ENCODE results near the gene SYT6.

SYT6 gene, protein sequence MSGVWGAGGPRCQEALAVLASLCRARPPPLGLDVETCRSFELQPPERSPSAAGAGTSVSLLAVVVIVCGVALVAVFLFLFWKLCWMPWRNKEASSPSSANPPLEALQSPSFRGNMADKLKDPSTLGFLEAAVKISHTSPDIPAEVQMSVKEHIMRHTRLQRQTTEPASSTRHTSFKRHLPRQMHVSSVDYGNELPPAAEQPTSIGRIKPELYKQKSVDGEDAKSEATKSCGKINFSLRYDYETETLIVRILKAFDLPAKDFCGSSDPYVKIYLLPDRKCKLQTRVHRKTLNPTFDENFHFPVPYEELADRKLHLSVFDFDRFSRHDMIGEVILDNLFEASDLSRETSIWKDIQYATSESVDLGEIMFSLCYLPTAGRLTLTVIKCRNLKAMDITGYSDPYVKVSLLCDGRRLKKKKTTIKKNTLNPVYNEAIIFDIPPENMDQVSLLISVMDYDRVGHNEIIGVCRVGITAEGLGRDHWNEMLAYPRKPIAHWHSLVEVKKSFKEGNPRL

DNA sequence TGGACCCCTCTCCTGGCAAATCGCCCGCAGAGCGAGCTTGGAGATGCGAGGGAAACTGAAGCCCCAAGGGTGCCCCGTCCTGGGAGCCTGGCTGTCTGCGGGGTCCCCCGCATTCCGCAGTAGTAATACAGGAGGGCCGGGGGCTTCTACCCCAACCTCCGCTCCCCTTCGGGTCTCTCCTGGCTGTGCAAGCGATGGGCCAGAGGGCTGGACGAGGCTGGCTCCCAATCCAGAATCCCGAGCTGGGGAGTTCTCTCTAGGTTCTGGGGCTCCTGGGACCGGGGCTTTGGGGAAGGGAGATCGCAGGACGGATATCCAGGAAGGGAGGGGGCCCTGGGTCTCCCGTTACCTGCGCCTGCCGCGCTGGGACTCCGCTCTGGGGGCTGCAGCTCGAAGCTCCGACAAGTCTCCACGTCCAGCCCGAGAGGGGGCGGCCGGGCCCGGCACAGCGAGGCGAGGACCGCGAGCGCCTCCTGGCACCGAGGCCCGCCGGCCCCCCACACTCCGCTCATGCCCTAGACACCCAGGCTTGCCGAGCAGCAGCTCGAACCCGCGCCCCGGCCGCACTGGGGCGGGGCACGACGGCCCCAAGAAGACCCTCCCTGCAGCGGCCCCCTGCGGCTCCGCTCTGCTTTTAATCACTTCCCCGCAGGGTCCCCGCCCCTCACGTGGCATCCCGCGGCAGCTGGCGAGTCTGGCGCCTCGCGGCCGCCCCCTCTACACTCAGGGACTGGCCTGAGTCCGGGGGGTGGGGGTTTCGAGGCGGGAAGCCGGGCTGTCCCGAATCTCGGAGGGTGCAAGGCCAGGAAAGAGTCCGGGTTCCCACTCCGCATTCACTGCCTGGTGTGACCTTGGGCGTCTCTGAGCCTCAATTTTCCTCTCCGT lies at the start of gene SYT6:
SYT6 (minus strand) TSS at position 609 of the 885 bp plus-strand sequence; CDS start at position 512, 97 bp downstream.
- no peak for DNase-seq (ENCODE audit: low read depth in 1 of 2, low spot score in 1 of 2)

DNA sequence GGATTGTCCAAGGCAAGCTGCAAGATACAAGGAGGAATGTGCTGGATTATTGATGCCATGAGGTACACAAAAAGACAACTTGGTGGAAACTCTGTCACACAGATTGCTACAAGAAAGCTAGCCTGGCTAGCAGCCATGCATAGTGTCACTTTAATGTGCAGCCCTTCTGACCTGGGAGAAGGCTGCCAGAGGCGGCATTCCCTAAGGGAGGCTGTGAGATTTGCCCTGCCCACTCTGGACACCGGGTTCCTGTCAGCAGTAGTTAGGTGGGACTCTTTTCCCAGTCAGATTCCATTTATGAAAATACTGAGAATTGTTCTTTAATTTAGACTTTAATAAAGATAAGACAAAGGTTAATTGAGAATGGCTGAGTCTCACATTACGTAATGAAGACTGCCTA lies 47.8 kb upstream of the SYT6 start:
- no peak for DNase-seq (ENCODE audit: low read depth in 1 of 2, low spot score in 1 of 2)

DNA sequence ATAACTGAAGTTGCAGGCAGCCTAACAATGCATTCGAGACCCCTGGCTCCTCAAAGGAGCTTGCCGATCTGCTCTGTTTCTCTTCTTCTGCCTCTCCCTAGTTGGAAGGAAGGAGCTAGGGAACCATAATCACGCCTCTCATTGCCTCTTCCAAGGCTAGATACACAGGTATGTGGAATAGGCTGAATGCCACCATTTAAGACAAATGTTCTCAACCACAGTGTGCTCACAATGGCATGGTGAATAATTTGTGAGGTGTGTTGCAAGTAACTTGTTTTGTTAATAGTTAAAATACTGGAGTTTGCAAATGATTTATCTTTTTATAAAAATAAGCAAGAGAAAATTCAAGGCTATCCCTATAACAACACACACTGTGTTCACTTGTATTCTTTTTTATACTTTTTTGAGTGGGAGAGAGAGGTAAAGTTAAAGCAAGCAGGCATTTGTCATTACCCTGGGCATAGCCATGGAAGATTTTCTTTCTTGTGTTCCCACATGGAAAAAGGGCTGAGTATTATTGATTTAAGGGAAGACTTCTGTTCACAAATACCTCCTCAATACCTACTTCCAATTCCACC lies 45.4 kb upstream of the SYT6 start:
- DNase-seq (ENCODE audit: low read depth in 1 of 2, low spot score in 1 of 2) = no peak

DNA sequence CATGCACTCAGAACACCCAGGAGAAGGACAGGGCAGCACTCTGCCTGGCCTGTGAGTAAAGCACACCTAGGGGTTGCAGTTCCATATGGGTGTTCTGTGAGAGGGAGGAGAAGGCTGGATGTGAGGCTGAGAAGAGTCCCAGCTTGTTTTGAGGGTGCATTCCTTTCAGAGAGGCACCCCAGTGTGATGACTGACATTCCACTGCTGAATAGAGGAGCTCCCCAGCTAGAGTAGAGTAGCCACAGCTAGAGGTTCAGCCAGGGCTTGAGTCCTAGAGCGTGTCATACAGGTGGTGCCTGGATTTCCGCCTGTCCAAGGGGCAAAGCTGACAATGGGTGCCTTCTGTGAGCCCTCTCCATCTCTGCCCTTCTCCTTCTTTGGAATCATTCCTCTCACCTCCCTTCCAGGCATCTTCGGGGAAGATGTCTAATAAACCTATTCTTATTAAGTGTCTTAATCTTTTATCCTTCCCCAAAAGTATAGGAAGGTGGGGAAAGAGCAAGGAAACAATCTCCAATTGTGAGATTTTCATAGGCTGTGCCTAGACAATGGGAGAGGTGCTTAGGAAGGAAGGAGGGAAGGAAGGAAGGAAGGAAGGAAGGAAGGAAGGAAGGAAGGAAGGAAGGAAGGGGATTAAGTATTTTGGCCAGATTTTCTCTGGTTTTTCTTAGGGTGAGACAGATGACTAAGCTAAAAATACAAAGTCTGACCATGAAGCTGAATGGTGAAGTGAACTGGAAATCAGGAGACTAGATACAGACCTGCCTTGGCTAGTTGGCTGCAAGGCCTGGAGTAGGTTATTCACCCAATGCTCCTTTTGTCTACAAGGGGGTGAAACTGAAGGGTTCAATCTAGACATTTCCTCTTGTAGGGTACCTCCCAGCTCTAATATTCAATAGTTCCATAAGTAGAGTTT lies 43.6 kb upstream of the SYT6 start:
- no peak for DNase-seq (ENCODE audit: low read depth in 1 of 2, low spot score in 1 of 2)

DNA sequence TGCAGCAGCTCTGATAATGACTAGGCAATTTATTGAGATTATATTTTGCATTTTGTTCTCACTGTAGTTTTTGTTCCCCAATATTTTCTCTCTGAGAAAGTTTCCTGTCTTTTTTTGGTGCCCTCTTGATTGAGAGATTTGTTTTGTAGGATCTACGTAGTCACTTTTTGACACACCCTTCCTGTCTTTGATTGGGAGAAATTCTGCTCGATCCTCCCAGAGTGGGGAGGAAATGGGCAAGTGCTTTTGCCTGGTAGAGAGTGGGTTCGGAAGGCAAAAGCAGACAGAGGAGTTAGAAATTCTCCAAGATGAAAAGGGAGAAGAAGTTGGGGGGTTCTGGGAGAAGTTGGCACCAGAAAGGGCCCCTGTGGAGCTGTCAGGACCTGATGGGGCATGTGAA lies 42.1 kb upstream of the SYT6 start:
- DNase-seq (ENCODE audit: low read depth in 1 of 2, low spot score in 1 of 2) = no peak

DNA sequence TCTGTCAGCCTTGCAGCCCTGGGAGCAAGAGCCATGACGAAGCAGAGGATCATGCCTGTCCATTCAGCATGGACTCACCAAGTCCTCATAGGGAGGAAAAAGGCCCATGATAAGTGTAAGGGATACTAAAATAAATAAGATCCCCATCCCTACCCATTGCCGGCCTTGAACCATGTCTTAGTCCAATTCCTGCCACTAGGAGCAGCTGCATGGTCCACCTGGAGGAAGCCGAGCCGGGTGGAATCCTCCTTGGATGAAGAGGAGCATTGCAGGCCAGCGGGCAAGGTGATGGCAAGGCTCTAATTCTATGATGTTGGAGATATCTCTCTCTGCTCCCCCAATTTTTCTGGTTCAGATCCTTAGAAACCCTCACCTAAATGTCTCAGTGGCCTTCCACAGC lies 38.7 kb upstream of the SYT6 start:
- no peak for DNase-seq (ENCODE audit: low read depth in 1 of 2, low spot score in 1 of 2)

DNA sequence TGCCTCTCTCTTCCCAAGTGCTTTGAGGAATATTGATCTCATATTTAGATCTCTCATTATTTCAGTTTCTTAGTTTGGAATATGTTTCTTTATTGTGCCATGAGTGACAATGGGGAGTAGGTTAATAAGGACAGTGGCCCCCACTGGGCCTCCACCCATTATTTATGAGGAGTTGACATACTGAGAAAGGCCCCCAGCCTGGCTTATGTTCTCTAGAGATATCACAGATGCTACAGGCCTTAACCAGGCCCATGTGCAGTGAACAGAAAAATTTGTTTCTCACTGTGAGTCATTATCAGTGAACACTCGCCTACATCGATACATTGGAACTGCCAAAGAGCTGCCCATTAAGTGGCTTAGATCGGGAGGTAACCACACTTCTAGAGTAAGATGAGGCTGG lies 35.7 kb upstream of the SYT6 start:
- DNase-seq (ENCODE audit: low read depth in 1 of 2, low spot score in 1 of 2) = no peak

DNA sequence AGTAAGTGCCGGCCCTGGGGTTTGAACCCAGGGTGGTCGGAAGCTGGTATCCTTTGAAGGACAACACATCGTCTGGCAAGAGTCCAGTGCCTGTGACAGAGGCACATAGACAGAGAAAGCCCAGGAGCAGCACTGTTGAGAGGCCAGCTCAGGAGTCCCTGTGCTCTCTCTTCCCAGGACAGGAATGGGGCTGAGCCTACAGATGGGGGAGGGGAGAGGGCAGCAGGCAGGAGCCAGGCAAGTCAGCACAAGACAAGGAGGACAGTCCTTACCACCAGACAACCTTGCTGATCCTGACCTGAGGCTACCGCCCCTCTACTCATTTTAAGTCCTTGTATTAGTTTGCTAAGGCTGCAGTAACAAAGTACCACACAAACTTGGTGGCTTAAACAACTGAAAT lies 27.7 kb upstream of the SYT6 start:
- no peak for DNase-seq (ENCODE audit: low read depth in 1 of 2, low spot score in 1 of 2)

DNA sequence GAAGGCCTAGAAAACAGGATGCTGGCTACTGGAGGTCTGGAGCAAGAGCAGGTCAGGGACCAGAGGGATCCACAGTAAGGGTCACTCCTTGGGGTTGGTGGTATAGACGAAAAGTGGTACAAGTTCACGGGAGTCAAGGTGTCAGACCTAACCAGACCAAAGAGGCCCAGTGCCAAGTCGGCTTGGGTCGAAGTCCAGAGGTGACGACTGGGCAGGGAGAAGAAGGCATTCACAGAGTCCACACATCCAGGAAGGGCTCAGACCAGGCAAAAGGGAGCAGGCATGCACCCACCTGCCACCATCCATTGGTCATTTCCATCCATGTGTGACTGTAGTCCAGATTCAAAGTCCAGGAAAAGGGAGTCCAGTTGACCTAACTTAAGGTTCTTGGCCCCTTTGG lies 27.1 kb upstream of the SYT6 start:
- DNase-seq (ENCODE audit: low read depth in 1 of 2, low spot score in 1 of 2) = no peak

DNA sequence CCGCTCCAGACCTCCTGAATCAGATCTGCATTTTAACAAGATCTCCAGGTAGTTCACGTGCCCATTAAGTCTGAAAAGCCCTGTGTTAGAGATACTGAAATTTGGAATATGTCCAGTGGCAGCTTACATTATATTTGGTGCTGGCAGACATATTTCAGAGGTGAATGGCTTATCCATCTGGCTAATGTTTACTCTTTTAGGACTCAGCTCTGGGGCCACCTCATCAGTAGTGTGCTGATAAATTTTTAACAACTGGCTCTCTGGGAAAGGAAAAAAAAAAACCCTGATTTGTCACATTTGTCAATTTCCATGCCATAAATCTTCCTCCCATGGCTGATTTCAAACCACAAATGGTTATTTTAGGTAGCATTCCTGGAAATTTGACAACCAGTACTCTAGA lies 25.3 kb upstream of the SYT6 start:
- no peak for DNase-seq (ENCODE audit: low read depth in 1 of 2, low spot score in 1 of 2)

DNA sequence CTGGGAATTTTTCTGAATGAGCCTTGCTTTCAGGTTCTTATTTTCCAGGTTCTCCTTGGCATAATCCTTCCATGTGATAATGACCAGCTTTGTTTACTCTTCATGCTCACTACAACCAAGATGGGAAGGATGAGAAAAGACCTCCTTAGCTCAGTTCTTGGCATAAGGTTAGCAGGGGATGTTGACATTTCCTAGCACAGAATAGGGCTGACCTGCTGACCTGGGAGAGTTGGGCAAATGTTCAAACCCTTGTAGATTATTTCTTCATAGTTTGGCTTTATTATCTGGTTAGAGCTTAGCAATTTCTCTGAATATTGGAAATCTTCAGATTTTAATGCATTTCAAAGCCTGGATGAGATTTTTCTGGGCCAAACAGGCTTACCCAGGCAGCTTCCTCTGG lies 23.6 kb upstream of the SYT6 start:
- no peak for DNase-seq (ENCODE audit: low read depth in 1 of 2, low spot score in 1 of 2)

DNA sequence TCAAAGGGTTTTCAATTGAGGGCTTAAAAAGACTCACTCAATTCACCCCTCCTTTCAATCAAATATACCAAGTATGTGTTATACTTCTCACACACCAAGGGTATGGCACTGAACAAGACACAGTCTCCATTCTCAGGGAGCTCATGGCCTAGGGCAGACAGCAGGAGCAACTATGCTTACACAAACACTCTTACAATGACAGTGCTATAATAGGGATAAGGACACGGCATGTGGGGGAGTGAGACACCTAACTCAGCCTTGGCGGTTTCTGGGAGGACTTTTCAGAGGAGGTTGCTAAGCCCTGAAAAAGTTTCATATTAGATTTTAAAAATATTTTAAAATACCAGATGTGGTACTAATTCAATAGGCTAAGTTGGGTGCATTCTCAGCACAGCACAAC lies 22.7 kb upstream of the SYT6 start:
- no peak for DNase-seq (ENCODE audit: low read depth in 1 of 2, low spot score in 1 of 2)

DNA sequence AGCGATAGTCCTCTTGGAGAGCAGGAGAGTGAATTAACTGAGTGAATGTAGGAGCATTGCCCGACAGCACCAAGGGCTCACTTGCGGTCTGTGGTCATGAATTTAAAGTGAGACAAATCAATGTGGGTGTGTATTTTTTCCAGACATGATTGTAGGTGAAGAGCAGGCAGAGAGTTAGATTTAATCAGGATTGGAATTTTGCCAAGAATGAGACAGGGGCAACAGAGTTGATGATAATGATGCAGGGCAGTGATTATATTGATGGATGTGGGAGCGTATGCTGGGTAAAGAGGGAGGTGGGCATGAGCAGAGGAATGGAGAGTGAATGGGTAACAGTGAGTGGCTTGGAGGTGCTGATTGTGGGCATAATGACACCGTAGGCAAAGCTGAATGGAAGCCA lies 20.0 kb upstream of the SYT6 start:
- no peak for DNase-seq (ENCODE audit: low read depth in 1 of 2, low spot score in 1 of 2)

DNA sequence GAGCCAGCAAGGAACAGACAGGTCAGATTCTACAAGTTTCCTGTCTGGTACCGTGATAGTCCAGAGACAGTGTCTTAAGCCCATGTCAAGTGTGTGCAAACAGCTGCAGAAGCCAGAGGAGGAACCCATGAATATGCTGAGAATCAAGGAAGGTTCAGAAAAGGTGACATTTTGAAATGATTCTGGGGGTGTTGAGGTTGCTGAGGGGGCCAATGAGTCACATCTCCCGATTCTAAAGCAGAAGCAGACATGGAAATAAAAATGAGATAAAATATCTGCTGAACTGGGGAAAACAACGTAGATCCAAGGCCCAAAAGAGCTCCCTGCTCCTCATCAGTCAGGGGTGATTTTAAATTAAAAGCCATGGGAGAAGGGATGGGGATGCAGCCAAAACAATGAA lies 15.8 kb upstream of the SYT6 start:
- DNase-seq (ENCODE audit: low read depth in 1 of 2, low spot score in 1 of 2) = no peak

DNA sequence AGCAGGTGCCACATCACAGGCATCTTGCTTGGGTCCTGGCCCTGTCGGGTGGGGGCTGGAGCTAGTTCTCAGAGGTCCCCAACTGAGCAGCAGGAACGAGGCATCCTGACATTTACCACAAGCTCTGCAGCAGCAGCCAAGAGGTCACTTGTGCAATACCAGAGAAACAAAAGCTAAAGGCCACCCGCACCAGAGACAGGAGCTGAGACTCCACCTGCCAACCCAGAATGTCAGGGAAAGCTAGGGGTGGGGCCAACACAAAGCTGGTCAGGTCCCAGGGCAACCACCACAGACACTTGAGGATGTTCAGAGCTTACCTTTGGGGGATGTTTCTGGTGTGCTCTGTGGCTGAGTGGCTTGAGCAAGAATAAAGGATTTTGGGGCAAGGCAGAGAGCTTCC lies 13.6 kb upstream of the SYT6 start:
- no peak for DNase-seq (ENCODE audit: low read depth in 1 of 2, low spot score in 1 of 2)

DNA sequence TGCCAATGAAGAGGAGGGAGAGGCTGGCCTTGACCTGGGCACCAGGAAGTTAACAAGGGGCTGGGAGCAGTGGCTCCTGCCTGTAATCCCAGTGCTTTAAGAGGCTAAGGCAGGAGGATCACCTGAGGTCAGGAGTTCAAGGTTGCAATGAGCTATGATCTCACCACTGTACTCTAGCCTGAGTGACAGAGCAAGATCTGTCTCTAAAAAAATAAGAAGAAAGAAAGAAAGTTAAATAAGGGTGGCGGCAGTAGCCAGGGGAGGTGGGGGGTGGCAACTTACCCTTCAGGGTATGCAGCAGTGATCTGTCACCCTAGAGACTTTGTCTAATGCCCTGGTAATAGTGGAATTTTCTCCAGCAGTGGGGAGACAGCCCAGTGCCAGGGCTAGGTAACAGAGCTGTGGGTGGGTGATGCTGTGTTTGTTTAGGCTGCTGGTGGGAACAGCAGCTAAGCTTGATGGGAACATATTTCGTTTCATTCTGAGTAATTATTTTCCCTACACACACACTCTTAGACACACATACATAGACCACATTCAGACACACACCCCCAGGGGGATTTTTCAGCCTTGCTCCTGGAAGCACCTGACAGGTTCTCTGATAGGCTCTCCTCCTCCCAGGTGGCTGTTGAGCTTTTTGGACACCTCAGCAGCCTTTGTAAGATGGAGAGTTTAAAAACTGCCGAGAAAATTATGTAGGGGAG lies 11.3 kb upstream of the SYT6 start:
- no peak for DNase-seq (ENCODE audit: low read depth in 1 of 2, low spot score in 1 of 2)

DNA sequence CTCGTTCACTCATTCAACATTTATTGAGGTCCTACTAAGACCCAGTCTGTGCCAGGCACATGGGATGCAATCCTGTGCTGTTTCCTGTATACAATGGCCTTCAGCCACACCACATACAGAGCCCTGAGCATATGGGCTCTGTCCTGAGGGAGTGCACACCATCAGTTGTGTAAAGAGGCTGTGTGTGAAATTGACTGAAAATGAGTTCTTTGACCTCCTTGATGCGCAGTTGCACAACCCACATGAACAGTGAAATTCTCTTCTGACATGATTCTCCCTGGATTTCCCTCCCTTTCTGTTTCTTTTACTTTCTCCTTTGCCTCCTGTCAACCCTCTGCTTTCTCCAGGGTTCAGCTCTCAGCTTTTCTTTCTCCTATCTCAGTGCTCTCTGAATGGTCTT lies 6.3 kb upstream of the SYT6 start:
- DNase-seq (ENCODE audit: low read depth in 1 of 2, low spot score in 1 of 2) = no peak

DNA sequence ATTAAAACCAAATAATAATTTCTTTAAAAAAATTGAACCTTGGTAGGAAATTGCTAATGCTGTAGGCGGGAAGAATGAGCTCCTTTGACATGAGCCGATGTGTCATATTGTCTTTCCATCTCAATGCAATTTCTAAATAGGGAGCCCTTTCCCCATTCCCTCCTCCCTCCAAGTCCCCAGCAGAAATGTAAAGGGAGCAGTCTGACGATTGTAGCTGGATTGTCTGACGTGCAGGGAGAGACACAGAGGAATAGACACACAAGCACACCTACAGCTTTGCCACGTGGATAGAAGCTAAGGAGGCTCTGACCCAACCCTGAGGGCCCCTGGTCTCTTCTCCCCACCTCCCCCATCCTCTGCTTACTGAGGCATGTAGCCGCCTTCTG lies 3.6 kb upstream of the SYT6 start:
- no peak for DNase-seq (ENCODE audit: low read depth in 1 of 2, low spot score in 1 of 2)

DNA sequence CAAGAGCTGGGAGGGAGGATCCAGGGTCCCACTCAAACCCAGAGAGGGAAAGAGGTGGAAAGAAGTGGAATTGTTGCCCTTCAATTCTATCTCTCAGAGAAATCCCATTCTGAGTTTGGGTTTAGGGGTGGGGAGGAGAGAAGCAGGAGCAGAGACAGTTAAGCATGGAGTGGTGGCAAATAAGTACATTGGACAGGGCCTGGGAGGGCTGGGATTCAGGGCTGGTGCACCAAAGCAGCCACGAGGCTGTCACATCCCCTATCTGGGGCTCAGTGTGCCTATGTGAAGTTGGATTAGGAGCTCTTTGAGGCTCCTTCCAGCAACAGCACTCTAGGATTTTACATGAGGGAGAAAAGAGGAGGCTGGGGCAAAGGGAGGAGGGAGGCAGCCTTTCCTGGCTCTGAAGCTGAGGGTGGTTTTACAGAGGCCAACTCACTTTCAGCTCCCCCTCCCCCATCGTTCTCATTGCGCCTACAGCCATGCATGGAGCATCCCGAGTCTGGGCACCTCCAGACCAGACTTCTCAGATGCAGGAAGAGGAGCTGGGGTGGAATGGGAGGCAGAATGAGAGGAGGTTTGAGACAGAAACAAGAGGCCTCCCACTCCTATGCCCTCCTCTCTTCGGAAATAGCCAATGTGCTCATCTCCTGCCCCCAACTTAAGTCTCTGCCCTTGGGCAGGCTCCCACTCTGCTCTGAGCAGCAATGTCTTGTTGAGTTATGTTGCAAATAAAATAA lies 3.0 kb upstream of the SYT6 start:
- no peak for DNase-seq (ENCODE audit: low read depth in 1 of 2, low spot score in 1 of 2)

DNA sequence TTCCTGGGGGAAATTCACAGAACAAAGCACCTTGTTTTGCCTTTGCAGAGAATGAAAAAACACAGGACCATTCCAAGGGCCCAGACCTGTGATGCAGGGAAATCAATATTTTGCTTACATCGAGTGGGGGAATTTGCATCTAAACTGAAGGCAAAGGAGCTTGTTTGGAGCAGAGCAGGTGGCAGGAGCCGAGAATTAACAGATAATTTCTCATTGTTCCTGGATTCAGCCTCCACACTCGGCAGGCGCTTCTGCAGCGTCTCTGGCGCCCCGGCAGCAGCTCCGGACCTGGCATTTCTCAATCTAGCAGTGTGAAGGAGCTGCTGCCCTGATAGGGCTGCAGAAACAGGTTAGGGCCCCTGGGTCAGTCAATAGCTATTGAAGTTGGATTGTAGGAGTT lies 2.0 kb upstream of the SYT6 start:
- no peak for DNase-seq (ENCODE audit: low read depth in 1 of 2, low spot score in 1 of 2)

All from activated T-helper 1 cell treated with anti-CD3 and anti-CD28 coated beads, Interleukin-2, amount 50 U/mL, for 16 hours (primary cell).